Endothelial cell of umbilical vein (primary cell): ENCODE data around the gene MYZAP. TPM values are rescaled to one million over a fixed set of nuclear protein-coding genes. Genes with fewer than 3 reads are reported as not detected.

Experiments used
- BruUV-seq: library from RNA; stranded (reverse); fragments of 400-500 nt; replicated peaks from 2 replicates; lab custom pipeline; 2021; lab: Mats Ljungman, UMichigan
- CTCF ChIA-PET: fragments of 300-600, 350-600 bp; sonication (Branson Sonifier 250); formaldehyde crosslinking; loops from one replicate; lab custom pipeline; 2021; ENCODE audit warnings: antibody characterized with exemption, inconsistent platforms; lab: Charles Lee
- POLR2A ChIA-PET: fragments of 300-600, 350-600 bp; sonication (Branson Sonifier 250); formaldehyde crosslinking; loops from one replicate; lab custom pipeline; 2021; ENCODE audit warnings: antibody characterized with exemption, inconsistent platforms; lab: Charles Lee
- DNase-seq: peaks from one replicate; pipeline ENCODE4 v3.0.0-alpha.2; 2011; ENCODE audit warnings: low read depth, low spot score
- FAIRE-seq: peaks from 2 replicates; lab custom pipeline; 2011; peaks lifted over from hg19 to GRCh38; lab: Jason Lieb, UNC
- H2AFZ ChIP-seq: 2 replicates; pipeline ENCODE4 v1.6.0; 2012; ENCODE audit warnings: low read depth, low read length, control low read depth, inconsistent platforms
- H3K27ac ChIP-seq: 2 replicates; pipeline ENCODE4 v1.5.1; 2011; ENCODE audit warnings: low read depth, mild to moderate bottlenecking, control low read depth, low read length, moderate library complexity; ENCODE audit not compliant: insufficient read depth
- H3K27me3 ChIP-seq, 2 experiments: 2 replicates each; pipeline versions ENCODE4 v1.6.0 to v1.6.1; 2011; ENCODE audit warnings: low read length in 2 of 2, mixed read lengths in 1 of 2; ENCODE audit not compliant: control insufficient read depth in 2 of 2, insufficient read depth in 2 of 2
- H3K36me3 ChIP-seq, 2 experiments: 2 replicates in 1 of 2; 3 replicates in 1 of 2; pipeline ENCODE4 v1.5.1; 2011; ENCODE audit warnings: low read length in 2 of 2, mild to moderate bottlenecking in 1 of 2, moderate library complexity in 1 of 2; ENCODE audit not compliant: control insufficient read depth in 2 of 2, insufficient read depth in 2 of 2; ENCODE audit errors: extremely low read depth in 1 of 2
- H3K4me1 ChIP-seq: 3 replicates; pipeline ENCODE4 v1.5.1; 2011; ENCODE audit warnings: mild to moderate bottlenecking, low read length; ENCODE audit not compliant: control insufficient read depth, insufficient read depth; ENCODE audit errors: extremely low read depth
- H3K4me2 ChIP-seq: 2 replicates; pipeline ENCODE4 v1.6.1; 2011; ENCODE audit warnings: low read length, control low read depth, mixed read lengths; ENCODE audit not compliant: insufficient read depth
- H3K4me3 ChIP-seq, 3 experiments: fragments of 200-600 bp in 1 of 3; sonication (generic), shearing (Covaris generic) in 1 of 3; replicated peaks in 1 of 3; 2 replicates each; pipeline ENCODE4 v1.5.1; 2011 to 2016; ENCODE audit warnings: control low read depth in 3 of 3, low read length in 3 of 3, mild to moderate bottlenecking in 2 of 3, inconsistent platforms in 1 of 3, low read depth in 1 of 3, moderate library complexity in 1 of 3; ENCODE audit not compliant: insufficient read depth in 1 of 3
- H3K79me2 ChIP-seq: 2 replicates; pipeline ENCODE4 v1.6.0; 2012; ENCODE audit warnings: low read length, inconsistent platforms; ENCODE audit not compliant: control insufficient read depth, insufficient read depth
- H3K9ac ChIP-seq: replicated peaks from 2 replicates; pipeline ENCODE3; 2011; ENCODE audit warnings: low read length, control low read depth; ENCODE audit not compliant: insufficient read depth; ENCODE audit errors: extremely low read depth
- H3K9me1 ChIP-seq: replicated peaks from 3 replicates; pipeline ENCODE4 v1.6.0; 2011; ENCODE audit warnings: mild to moderate bottlenecking, low read length; ENCODE audit not compliant: control insufficient read depth, insufficient read depth; ENCODE audit errors: extremely low read depth
- H3K9me3 ChIP-seq: replicated peaks from 2 replicates; pipeline ENCODE4 v1.5.1; 2012; ENCODE audit warnings: low read length, inconsistent platforms; ENCODE audit not compliant: control insufficient read depth, insufficient read depth
- H4K20me1 ChIP-seq: replicated peaks from 2 replicates; pipeline ENCODE3; 2011; ENCODE audit warnings: mild to moderate bottlenecking, low read length; ENCODE audit not compliant: control insufficient read depth, insufficient read depth; ENCODE audit errors: extremely low read depth
- FOS ChIP-seq: IDR thresholded peaks from 2 replicates; pipeline ENCODE4 v1.6.1; 2011; ENCODE audit warnings: mild to moderate bottlenecking, low read length, moderate library complexity, borderline replicate concordance; ENCODE audit not compliant: insufficient read depth
- GATA2 ChIP-seq: IDR thresholded peaks from 2 replicates; pipeline ENCODE4 v1.7.0; 2011; ENCODE audit warnings: low read depth, mild to moderate bottlenecking, moderate library complexity, mixed read lengths, low read length; ENCODE audit not compliant: insufficient read length, insufficient read depth
- dilution Hi-C: fragments of 300-500 bp; cut with MboI; formaldehyde crosslinking; loops from one replicate; pipeline ENCODE4 v1.15.0; 2019; ENCODE audit warnings: low sequenced_read_pairs; ENCODE audit not compliant: extremely low pct_ligation_motif_present
- intact Hi-C: fragments of 100-400 bp; cut with micrococcal nuclease; formaldehyde crosslinking; loops from one replicate; pipeline ENCODE4 v1.10.0; 2022
- polyA plus RNA-seq, 4 experiments: library from polyadenylated mRNA; depleted of rRNA in 3 of 4; stranded (reverse) in 3 of 4; unstranded in 1 of 4; fragments of >200 nt; gene quantifications; 2 replicates each; pipeline versions ENCODE4 v1.2.1 to v1.2.3, GENCODE V29; 2011 to 2012; ENCODE audit warnings: missing spikeins in 1 of 4
- total RNA-seq: library from RNA; stranded (reverse); gene quantifications from 2 replicates; pipeline ENCODE4 v1.2.3, GENCODE V29; 2021
- TF ChIP-seq, protein P1 (sequence below), 2 donors: IDR thresholded peaks; 1 replicate in 1 of 2; 2 replicates in 1 of 2; pipeline ENCODE4 v1.5.1; 2011; ENCODE audit warnings: low read length in 2 of 2, mild to moderate bottlenecking in 2 of 2, moderate library complexity in 2 of 2, control low read depth in 1 of 2, inconsistent platforms in 1 of 2, low read depth in 1 of 2; ENCODE audit not compliant: insufficient read depth in 1 of 2; ENCODE audit errors: extremely low read depth in 1 of 2
- TF ChIP-seq, protein P2 (sequence below): IDR thresholded peaks from 2 replicates; pipeline ENCODE4 v1.6.1; 2011; ENCODE audit not compliant: insufficient read depth, insufficient read length

The MYZAP gene
- total and polyA plus RNA-seq, 2 donors (not counting 3 experiments of a cell fraction or from before 2014, with no cell fraction given), result 6.3 to 8.1 TPM

DNA sequence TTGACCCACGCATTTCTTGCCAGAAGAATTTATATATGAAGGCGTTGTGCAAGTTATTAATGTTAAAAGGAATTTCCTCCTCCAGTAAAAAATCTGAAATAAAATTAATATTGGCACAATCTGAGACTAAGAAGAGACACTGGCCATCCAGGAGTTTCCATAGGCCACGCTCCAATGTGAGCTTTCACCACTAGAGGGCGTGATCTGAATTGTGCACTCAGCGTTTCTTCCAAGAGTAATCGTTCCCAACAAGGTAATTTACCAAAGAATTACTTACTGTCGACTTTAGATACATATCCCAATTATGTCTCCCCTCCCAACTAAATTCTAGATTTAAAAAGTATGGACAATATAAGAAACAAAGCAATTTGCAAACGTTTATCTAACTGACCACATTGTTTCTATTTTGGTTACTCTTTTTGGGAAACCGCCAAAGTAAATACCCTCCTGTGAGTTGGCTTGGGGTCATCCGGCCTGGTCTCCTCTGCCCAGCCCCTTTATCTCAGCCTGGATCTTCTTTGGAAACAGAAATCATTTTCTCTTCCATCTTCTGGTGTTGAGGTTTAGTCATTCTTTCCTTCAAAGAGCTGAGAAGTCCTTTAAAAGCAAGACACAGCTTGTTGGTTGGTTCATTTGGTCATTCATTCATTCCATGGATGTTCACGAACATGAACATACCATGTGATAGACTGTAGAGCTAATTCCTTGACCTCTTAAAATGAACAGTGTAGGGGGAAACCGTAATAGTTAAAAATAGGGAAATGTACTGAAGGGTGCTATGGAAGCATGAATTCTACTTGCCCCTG lies 141.0 kb downstream of the MYZAP start:
- Histone ChIP-seq H3K27ac (no peak overlapping the region), H3K9me1 (no peaks in the 10 kb centered on the region), H3K4me1 (peaks cover 10% of the 10 kb centered on the region), H2AFZ (no peak overlapping the region), H3K79me2 (no peaks in the 10 kb centered on the region), H3K9ac (no peak overlapping the region), H3K4me3 (peak overlapping the region in 1 of 3 experiments; percentile 15), H3K27me3 (no peaks in the 10 kb centered on the region), H4K20me1 (no peaks in the 10 kb centered on the region), H3K9me3 (no peaks in the 10 kb centered on the region), H3K36me3 (no peaks in the 10 kb centered on the region), H3K4me2 (peak overlapping the region; percentile 66)
- intact Hi-C loops, result loop anchor here (1.0 to 5.0 kb wide), 4 partner anchors 66 to 450 kb away; no protein-coding TSS in a partner anchor
- TF ChIP-seq, protein P1, sequence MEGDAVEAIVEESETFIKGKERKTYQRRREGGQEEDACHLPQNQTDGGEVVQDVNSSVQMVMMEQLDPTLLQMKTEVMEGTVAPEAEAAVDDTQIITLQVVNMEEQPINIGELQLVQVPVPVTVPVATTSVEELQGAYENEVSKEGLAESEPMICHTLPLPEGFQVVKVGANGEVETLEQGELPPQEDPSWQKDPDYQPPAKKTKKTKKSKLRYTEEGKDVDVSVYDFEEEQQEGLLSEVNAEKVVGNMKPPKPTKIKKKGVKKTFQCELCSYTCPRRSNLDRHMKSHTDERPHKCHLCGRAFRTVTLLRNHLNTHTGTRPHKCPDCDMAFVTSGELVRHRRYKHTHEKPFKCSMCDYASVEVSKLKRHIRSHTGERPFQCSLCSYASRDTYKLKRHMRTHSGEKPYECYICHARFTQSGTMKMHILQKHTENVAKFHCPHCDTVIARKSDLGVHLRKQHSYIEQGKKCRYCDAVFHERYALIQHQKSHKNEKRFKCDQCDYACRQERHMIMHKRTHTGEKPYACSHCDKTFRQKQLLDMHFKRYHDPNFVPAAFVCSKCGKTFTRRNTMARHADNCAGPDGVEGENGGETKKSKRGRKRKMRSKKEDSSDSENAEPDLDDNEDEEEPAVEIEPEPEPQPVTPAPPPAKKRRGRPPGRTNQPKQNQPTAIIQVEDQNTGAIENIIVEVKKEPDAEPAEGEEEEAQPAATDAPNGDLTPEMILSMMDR (IDR thresholded peaks at IDR 0.05; ENCODE audit: extremely low read depth in 1 of 2, insufficient read depth in 1 of 2, low read depth in 1 of 2, low read length in 2 of 2), result peak; percentile 78 to 89
- TF ChIP-seq, protein P2, sequence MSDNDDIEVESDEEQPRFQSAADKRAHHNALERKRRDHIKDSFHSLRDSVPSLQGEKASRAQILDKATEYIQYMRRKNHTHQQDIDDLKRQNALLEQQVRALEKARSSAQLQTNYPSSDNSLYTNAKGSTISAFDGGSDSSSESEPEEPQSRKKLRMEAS, result no peak
- TF ChIP-seq FOS (peak; percentile 31), GATA2 (peak; percentile 91)
- ChIA-PET CTCF (interaction anchor here (0.6 to 7.0 kb wide), 54 partner anchors 11 to 460 kb away, joined by 3 to 98 read pairs (median 6); partner anchors contain the start of genes ALDH1A2 and POLR2M), POLR2A (no interaction called here)
- peak; percentile 97 for FAIRE-seq
- DNase-seq, result peak; percentile 79
- no TSS peak for BruUV-seq
- dilution Hi-C loops, result no loop called here
